ENCODE data around the gene IL1R1.

- TF ChIP-seq CTCF (IDR thresholded peaks at IDR 0.05; ENCODE audit: low read length) (no peak), EZH2 (IDR thresholded peaks at IDR 0.05; ENCODE audit: borderline replicate concordance, low read length) (no peak)
Measured at GRCh38 chr2:102094917-102095316, 47.6 kb upstream of the IL1R1 start.

Measured in OCI-LY1 (cell line).